ENCODE results near the gene C9orf152. TPM values are rescaled to one million over a fixed set of nuclear protein-coding genes. Genes with fewer than 3 reads are reported as not detected.

Gene C9orf152
- total and polyA plus RNA-seq, 10 donors: not detected

DNA sequence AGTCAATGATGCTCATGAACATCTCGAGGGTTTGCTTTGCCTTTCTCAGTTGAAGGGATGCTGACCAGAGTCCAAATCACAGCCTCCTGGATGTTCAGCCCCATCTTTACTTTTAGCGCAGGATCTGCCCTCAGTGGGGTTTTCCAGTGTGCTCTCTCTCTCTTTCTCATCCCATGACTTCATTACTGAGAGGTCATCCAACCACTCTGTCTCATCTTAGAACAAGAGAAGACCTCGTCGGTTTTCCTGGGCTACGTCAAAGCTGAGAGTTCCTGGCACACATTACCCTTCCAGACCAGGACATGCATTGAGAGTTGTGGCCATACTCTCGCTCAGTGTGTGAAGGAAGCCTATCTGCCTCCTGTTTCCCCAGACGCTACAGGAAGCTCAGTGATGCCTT, 47.3 kb downstream of the C9orf152 start:
- intact Hi-C loops (cut with DNase I; ENCODE audit: low total_unique reads): no loop called here
- whole genome bisulfite sequencing, 5 donors: 77 to 88% (median 84%) methylated on average over 7 of the region's 7 CpGs
- peak overlapping the region in 1 of 8 donors; percentile 47 for H3K27ac ChIP-seq
- no peaks in the 10 kb centered on the region for H3K27me3 ChIP-seq (replicated peaks in 1 of 7)
- peaks cover 15 to 75% (median 55%) of the 10 kb centered on the region in 6 donors for H3K4me1 ChIP-seq
- DNase-seq: no peak
- H3K9me3 ChIP-seq: no peaks in the 10 kb centered on the region
- no peak overlapping the region for H3K4me3 ChIP-seq
- H3K36me3 ChIP-seq: peaks cover 0 to 26% (median 5%) of the 10 kb centered on the region in 6 donors
- TF ChIP-seq, protein P1, sequence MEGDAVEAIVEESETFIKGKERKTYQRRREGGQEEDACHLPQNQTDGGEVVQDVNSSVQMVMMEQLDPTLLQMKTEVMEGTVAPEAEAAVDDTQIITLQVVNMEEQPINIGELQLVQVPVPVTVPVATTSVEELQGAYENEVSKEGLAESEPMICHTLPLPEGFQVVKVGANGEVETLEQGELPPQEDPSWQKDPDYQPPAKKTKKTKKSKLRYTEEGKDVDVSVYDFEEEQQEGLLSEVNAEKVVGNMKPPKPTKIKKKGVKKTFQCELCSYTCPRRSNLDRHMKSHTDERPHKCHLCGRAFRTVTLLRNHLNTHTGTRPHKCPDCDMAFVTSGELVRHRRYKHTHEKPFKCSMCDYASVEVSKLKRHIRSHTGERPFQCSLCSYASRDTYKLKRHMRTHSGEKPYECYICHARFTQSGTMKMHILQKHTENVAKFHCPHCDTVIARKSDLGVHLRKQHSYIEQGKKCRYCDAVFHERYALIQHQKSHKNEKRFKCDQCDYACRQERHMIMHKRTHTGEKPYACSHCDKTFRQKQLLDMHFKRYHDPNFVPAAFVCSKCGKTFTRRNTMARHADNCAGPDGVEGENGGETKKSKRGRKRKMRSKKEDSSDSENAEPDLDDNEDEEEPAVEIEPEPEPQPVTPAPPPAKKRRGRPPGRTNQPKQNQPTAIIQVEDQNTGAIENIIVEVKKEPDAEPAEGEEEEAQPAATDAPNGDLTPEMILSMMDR (IDR thresholded peaks at IDR 0.05 in 8 of 11, conservative IDR thresholded peaks at IDR 0.05 in 3 of 11): no peak
- TF ChIP-seq POLR2AphosphoS5 (IDR thresholded peaks at IDR 0.05): no peak
- no peak for TF ChIP-seq POLR2A (IDR thresholded peaks at IDR 0.05)

DNA sequence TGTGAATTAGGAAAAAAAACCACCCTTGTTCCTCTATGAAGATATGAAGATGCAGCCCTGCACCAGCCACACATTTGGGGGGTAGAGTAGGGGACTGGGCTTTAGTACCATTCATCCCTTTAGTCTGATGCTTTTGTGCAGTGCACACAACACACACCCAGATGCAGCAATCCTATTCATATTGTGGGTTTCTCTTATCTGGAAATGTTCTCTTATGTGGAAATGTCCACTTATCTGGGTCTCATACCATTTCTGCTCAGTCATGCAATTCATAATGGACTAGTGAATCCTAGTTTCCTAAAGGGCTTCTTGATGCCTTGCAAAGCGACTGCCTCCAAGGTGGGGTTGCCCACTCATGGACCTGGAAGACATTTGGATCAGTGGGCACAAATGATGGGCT, 47.8 kb downstream of the C9orf152 start:
- Histone ChIP-seq H3K4me3 (no peak overlapping the region), H3K4me1 (peaks cover 15 to 80% (median 61%) of the 10 kb centered on the region in 6 donors), H3K36me3 (peaks cover 0 to 31% (median 5%) of the 10 kb centered on the region in 6 donors), H3K9me3 (no peaks in the 10 kb centered on the region), H3K27me3 (replicated peaks in 1 of 7) (no peaks in the 10 kb centered on the region), H3K27ac (peak overlapping the region in 1 of 8 donors; percentile 2)
- DNase-seq: no peak
- TF ChIP-seq POLR2AphosphoS5 (IDR thresholded peaks at IDR 0.05): no peak
- TF ChIP-seq, protein P1 (IDR thresholded peaks at IDR 0.05 in 8 of 11, conservative IDR thresholded peaks at IDR 0.05 in 3 of 11): no peak
- no peak for TF ChIP-seq POLR2A (IDR thresholded peaks at IDR 0.05)
- intact Hi-C loops (cut with DNase I; ENCODE audit: low total_unique reads): no loop called here
- WGBS, 5 donors: 61 to 85% (median 81%) methylated on average over 1 of the region's 1 CpG

DNA sequence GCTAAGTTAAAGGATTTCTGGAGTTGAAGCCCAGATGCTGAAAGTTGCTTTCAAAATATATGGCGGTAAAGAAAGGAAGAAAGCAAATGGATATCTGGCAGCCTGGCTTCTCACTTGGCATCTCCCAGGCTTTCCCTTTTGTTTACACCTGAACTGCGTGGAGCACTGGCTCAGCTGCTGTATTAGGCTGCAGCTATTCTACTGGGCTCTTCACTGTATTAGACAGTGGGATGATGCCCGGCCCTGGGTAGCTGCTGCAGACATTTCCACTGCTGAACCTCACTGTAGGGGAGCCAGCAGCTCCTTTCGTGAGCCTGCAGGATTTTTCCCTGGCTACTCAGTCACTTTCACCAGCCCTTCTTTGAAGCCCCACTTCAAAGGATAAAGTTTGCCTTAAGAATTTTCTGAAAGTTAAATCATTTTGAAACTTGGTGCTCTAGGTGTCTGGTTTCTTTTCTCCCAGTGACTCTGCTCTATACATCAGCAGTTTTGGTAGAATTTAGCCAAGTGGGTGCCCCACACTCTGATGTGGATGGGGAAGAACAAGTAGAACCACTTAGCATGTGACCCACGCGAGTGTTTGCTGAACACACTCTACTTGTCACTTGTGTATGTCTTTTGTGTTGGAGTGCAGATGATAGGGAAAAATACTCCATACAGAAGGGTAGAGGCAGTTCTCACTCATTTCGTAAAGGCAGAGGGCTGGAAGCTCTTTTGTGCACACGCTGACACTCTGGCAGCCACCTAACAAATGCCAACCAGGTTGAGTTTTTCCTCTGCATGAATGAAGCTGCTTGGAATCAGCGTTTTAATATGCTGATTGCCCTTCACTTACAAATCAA, 49.9 kb downstream of the C9orf152 start:
- Histone ChIP-seq H3K27me3 (replicated peaks in 1 of 7) (no peaks in the 10 kb centered on the region), H3K9me3 (no peaks in the 10 kb centered on the region), H3K36me3 (peaks cover 0 to 34% (median 5%) of the 10 kb centered on the region in 6 donors), H3K4me3 (no peak overlapping the region), H3K4me1 (peaks cover 19 to 97% (median 79%) of the 10 kb centered on the region in 6 donors), H3K27ac (peak overlapping the region in 4 of 8 donors; percentile 37 to 69 (median 54))
- TF ChIP-seq POLR2AphosphoS5 (IDR thresholded peaks at IDR 0.05): no peak
- TF ChIP-seq, protein P1 (IDR thresholded peaks at IDR 0.05 in 8 of 11, conservative IDR thresholded peaks at IDR 0.05 in 3 of 11): no peak
- TF ChIP-seq POLR2A (IDR thresholded peaks at IDR 0.05): no peak
- no peak for DNase-seq
- WGBS, 5 donors: 58 to 73% (median 63%) methylated on average over 9 of the region's 9 CpGs
- intact Hi-C loops (cut with DNase I; ENCODE audit: low total_unique reads): no loop called here

DNA sequence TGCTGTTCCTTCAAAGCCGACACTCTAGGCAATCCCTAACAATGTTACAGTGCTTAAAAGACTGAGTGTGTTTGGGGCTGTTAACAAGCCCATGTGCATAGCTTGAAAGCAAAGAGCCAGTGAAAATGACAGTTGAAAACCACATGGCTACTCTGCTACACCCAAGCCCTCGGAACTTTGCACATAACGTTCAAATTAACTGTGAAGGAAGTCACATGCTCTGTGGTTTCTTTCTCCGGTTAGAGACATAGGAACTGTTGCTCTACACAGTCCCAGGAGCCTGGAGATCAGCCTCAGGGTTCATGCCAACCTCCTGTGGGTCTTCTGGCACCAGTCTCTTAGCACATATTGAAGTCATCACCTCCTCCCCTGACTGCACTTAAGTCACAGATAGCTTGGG, 51.1 kb downstream of the C9orf152 start:
- intact Hi-C loops (cut with DNase I; ENCODE audit: low total_unique reads): no loop called here
- H3K4me1 ChIP-seq: peaks cover 26 to 100% (median 86%) of the 10 kb centered on the region in 6 donors
- peaks cover 0 to 34% (median 5%) of the 10 kb centered on the region in 6 donors for H3K36me3 ChIP-seq
- peak overlapping the region in 1 of 8 donors; percentile 27 for H3K4me3 ChIP-seq
- no peaks in the 10 kb centered on the region for H3K27me3 ChIP-seq (replicated peaks in 1 of 7)
- peak overlapping the region in 4 of 8 donors; percentile 37 to 69 (median 54) for H3K27ac ChIP-seq
- DNase-seq: no peak
- WGBS, 5 donors: 1 to 14% (median 12%) methylated on average over 4 of the region's 4 CpGs
- H3K9me3 ChIP-seq: no peaks in the 10 kb centered on the region
- TF ChIP-seq POLR2AphosphoS5 (IDR thresholded peaks at IDR 0.05): no peak
- TF ChIP-seq, protein P1 (IDR thresholded peaks at IDR 0.05 in 8 of 11, conservative IDR thresholded peaks at IDR 0.05 in 3 of 11): no peak
- no peak for TF ChIP-seq POLR2A (IDR thresholded peaks at IDR 0.05)

All from spleen (tissue), 11 donors.